NCI-H774 (cell line): ENCODE data around the gene DDX54.

ENCODE experiments used
- DNase-seq: peaks from one replicate; lab custom pipeline; 2025; lab: John Stamatoyannopoulos, UW

The DDX54 gene, protein sequence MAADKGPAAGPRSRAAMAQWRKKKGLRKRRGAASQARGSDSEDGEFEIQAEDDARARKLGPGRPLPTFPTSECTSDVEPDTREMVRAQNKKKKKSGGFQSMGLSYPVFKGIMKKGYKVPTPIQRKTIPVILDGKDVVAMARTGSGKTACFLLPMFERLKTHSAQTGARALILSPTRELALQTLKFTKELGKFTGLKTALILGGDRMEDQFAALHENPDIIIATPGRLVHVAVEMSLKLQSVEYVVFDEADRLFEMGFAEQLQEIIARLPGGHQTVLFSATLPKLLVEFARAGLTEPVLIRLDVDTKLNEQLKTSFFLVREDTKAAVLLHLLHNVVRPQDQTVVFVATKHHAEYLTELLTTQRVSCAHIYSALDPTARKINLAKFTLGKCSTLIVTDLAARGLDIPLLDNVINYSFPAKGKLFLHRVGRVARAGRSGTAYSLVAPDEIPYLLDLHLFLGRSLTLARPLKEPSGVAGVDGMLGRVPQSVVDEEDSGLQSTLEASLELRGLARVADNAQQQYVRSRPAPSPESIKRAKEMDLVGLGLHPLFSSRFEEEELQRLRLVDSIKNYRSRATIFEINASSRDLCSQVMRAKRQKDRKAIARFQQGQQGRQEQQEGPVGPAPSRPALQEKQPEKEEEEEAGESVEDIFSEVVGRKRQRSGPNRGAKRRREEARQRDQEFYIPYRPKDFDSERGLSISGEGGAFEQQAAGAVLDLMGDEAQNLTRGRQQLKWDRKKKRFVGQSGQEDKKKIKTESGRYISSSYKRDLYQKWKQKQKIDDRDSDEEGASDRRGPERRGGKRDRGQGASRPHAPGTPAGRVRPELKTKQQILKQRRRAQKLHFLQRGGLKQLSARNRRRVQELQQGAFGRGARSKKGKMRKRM

DNA sequence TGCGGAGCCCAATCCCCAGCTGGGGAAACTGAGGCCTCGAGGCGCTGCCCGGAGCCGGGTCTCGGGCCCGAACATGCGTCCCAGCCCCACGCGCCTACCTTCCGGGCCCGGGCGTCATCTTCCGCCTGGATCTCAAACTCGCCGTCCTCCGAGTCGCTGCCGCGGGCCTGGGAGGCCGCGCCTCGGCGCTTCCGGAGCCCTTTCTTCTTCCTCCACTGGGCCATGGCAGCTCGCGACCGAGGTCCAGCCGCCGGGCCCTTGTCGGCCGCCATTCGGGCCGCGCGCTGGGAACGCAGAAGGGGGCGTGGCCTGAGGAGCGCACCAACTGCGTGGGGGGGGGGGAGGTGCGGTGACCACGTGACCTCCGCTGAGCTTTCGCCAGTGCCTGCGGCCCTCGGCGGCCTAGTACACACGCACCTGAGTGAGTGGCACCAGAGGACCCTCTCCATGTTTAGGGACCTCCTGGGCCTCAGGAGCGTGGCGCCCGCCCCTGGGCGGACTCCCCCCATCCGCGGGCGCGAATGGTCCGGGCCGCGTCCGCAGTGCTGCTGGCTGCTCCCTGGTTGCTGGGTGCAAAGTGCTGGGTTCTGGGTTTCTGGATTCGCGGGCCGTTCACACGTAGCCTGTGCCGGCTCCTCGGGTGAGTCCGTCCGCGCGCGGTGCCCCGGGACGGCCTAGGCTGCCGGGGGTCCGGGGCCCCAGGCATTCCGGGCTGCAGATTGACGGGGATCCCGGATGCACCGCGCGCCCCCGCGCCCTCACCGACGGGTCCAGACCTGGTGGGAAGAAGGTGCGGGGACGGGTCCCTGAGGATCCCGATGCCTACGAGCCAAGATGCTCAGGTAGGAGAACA is at the start of gene DDX54, which contains the start of gene RITA1:
TSS of gene DDX54 (minus strand) at position 299 of the 853 bp plus-strand sequence. CDS start at position 272, 27 bp downstream.
TSS of gene RITA1 (plus strand) at position 542 of the 853 bp plus-strand sequence. CDS start 1,026 bp downstream, outside the sequence.
- DNase-seq = peak; percentile 78

DNA sequence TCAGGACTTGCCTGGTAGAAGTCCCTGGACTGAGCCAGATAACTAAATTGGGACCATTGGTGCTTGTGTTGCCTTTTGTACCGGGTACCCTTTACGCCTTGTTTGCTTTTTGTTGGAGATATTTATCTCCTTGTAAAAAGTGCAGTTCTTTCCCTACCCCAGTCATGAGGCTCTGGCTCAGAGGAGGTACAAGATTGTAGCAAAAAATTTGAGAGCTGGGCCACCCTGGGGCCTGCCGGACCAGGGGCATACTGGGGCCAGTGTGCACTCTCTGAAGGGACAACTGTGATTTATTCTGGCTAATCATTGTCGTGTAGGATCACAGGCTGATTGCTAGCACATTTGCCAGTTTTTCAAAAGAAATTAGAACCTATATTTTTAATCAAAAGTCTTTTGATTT is 49.2 kb upstream of the DDX54 start:
- DNase-seq = no peak

DNA sequence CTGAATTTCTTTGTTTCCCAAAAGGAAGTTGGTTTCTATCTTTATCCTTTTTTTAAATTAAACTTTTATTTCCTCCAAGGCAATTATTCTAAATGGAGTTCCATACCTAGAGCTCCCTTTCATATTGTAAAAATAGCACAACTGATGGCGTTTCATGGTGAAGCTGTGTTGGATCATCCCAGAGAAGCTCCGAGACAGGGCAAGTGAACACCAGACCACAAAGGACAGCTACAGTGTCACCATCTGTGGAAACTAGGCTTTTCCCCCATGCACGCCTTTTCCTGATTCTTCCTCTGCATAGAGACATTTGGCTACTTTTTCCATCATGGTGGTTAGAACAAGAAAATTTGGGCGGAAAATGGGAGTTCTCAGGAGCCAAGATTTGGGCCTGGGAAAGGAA is 48.7 kb upstream of the DDX54 start:
- DNase-seq = no peak

DNA sequence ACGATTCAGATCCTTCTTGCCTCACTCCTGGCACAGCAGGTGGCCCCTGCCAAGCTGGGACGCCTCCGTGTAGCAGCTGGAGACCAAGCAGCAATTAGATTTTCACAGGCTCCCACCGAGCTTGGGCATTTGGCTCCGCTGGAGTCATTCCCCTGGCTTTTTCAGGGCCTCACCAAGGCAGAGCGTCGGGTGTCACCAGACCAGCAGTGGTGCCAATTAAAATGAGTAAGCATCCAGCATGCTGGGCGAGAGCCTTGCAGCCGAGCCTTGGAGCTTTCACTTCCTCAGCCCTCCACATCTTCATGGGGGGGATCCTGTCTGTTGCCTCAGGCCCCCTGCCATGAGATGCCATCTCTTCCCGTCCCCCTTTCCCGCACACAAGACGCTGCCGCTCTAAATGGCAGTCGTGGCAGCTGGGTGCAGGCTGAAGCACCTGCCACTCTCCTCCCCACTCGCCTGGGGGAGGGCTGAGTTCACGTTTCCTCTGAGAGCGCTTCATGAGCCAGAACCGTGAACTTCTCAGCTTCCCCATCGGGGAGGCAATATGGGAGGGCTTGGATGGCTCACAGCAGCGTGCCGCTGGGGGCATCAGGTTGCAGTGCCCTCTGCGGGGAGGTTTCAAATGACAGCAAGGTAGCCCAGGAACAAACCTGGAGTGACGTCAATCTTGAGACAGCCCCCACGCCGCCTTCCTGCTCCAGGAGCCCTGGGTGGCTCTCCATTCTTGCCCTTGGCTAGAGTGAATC is 47.7 kb upstream of the DDX54 start:
- no peak for DNase-seq

DNA sequence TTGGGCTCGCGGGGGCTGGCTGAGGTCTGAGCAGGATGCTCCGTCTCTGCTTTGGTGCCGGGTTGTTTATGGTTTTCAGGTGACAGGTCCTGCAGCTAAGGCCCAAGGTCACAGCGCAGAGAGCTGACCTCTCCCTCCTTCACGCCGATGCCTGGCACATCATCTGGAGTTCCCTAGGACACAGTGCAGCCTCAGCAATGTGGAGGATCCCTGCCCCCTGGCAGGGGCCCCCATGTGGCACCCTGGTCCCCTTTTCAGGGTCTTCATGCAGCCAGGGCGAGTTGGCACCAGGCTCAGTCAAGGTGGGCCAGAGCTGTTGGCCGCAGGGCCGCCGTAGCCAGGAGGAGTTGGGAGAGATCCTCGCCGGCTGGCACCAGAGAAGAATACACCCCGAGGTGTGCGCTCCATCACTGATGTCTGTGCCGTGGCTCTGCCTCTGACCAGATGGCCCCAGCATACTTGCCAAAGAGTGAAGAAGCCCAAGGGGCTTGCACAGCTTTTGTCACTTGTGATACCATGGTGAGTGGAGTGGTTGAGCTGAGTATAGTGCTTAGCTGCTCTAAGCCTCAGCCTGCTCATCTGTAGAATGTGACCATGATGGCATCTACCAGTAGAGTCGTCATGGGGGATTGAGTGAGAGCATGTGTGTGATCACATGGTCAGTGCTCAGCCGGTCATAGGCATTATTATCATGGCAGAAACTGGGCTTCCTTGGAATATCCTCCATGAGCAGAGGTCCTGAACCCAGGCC is 47.0 kb upstream of the DDX54 start:
- DNase-seq = no peak

DNA sequence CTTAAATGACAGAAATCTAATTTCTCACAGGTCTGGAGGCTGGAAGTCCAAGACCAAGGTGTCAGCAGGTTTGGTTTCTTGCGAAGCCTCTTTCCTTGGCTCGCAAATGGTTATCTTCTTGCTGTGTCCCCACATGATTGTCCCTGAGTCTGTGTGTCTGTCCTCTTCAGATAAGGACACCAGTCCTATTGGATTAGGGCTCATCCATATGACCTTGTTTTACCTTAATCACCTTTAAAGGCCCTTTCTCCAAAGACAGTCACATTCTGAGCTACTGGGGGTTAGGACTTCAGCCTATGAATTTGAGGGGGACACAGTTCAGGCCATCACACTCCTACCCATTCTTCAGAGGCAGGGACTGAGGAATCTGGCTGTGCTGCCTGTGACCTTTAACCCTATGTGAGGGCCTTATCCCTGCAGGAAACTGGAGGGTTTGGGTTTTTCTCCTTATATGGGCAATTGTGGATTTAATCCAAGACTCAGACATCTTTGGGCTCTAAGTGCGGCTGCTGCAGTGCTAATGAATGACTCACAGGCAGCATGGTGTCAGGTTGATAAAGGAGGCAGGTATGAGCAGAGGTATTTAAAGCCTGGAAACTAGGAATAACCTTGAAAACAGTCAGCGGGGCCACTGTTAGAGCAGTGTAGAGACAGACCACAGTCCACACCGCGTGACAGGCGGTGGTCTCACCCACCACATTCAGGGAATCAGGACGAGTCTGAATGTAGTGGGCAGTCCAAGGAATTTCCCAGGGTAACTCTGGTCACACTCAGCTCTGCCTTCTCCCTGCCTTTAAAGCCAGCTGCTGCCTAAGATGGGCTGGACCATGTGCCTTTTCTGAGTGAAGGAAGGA is 46.2 kb upstream of the DDX54 start:
- no peak for DNase-seq

DNA sequence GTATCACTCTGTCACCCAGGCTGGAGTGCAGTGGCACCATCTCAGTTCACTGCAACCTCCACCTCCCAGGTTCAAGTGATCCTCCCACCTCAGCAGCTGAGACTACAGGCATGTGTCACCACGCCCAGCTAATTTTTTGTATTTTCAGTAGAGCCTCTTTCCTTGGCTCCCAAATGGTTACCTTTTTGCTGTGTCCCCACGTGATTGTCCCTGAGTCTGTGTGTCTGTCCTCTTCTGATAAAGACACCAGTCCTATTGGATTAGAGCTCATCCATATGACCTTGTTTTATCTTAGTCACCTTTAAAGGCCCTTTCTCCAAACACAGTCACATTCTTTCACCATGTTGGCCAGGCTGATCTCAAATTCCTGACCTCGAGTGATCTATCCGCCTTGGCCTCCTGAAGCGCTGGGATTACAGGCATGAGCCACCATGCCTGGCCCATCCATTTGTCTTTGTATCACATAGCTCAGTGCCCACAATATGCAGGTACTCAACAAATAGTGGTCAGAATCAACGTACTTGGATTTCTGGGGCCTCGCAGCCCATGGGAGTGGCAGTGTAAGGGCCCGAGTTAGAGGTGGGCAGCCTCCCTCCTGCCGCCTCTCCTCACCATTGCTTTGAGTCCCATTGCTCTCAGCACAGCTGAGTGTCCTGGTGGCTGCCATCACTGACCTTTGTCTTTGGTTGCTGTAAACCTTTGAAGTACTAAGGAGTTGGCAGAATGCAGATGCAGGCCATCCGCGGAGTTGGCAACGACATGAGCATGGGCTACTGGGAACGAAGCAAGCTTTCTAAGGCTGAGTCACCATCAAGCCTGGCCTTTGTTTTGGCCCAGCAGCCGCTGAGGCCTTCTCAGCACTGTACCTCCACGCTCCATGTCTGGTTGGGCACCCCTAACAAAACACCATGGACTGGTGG is 45.3 kb upstream of the DDX54 start:
- DNase-seq = no peak

DNA sequence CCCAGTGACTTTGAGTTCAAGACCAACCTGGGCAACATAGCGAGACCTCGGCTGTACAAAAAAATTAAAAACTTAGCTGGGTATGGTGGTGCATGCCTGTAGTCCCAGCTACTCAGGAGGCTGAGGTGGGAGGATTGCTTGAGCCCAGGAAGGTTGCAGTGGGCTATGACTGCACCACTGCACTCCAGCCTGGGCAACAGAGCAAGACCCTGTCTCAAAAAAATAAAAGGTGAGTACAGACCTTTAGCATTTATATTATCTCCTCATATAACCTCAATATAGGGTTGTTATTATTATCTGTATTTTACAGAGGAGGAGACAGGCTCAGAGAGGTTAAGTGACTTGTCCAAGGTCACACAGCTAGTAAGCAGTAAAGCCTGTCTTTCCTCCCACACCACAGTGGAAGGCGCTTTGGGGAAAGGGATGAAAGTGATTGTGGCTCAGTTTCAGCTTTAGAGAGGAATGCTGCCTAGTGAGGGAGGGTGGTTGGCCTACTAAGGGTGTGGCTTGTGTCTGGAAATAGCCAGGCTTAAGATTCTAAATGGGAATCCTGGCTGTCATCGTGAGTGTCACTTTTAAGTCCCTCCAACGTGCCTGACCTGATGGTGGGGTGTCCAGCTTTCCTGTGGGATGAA is 43.2 kb upstream of the DDX54 start:
- DNase-seq = no peak

DNA sequence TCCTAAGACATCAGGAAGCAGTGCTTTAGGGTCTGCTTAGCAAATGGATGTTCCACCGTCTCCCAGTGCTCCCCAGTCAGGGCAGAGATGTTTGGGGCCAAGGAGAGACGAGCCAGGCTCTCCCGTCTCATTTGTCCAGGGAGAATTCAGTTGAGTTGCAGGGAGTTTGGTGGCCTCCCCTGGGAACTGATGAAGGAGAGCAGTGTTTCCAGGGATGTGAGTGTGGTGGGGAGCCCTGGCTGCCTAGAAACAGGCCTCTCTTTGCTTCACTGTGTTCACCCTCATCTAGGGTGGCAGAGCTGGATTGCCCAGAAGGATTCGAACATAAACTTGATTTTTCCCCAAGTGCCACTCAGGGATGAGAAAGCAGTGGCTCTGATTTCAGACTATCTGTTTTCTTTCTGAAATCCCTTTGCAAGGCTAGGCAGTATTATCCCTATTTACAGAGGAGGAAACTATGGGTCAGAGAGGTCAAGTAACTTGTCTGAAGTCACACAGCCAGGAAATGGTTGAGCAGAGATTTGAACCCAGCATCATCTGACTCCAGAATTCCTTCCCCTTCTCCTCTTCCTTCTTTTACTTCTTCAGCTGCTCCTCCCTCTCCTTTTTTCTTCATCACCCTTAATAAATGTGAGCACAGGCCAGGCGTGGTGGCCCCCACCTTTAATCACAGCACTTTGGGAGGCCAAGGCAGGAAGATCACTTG is 42.6 kb upstream of the DDX54 start:
- no peak for DNase-seq

DNA sequence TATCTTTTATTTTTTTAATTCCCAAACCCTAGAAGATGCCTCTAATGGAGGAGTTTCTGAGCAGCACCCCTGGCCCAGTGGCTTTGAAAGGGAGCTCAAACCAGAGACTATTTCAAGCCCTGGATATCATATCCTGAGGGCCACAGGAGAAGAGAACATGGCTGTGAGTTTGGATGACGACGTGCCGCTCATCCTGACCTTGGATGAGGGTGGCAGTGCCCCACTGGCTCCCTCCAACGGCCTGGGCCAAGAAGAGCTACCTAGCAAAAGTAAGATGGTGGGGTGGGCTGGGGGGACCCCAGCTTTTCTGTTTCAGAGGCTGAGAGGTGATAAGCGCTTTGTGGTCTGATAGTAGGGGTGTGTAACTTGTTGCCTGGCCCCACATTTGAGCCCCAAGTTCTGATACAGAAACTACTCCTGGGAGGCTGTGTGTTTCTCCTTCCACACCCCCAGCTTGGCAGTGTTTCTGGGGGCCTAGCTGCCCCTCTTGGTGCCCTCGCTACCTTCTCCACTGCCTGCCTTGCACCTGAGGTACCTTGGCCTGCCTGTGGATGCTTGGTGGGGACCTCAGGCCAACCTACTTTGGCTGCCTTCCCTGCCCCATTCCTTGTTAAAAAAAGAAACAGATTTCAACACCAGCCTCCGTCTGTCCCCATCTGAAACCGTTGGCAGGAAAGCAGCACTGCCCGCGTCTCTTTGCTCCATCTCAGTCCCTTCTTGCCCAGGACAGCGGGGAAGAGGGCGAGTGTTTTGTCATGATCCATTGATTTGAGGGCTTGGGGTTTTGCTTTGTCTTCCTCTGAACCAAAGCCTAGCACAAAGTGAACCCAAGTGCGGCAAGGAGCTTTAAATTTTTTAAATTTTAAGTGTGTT is 41.7 kb upstream of the DDX54 start:
- DNase-seq = no peak

DNA sequence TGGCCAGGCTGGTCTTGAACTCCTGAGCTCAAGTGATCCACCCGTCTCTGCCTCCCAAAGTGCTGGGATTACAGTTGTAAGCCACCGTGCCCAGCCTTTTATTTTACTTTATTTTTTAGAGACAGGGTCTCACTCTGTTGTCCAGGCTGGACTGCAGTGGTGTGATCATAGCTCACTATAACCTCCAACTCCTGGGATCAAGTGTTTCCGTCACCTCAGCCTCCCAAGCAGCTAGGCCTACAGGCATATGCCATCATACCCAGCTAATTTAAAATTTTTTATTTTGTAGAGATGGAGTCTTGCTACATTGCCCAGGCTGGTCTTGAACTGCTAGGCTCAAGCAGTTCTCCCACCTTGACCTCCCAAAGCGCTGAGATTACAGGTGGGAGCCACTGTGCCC is 39.7 kb upstream of the DDX54 start:
- no peak for DNase-seq

DNA sequence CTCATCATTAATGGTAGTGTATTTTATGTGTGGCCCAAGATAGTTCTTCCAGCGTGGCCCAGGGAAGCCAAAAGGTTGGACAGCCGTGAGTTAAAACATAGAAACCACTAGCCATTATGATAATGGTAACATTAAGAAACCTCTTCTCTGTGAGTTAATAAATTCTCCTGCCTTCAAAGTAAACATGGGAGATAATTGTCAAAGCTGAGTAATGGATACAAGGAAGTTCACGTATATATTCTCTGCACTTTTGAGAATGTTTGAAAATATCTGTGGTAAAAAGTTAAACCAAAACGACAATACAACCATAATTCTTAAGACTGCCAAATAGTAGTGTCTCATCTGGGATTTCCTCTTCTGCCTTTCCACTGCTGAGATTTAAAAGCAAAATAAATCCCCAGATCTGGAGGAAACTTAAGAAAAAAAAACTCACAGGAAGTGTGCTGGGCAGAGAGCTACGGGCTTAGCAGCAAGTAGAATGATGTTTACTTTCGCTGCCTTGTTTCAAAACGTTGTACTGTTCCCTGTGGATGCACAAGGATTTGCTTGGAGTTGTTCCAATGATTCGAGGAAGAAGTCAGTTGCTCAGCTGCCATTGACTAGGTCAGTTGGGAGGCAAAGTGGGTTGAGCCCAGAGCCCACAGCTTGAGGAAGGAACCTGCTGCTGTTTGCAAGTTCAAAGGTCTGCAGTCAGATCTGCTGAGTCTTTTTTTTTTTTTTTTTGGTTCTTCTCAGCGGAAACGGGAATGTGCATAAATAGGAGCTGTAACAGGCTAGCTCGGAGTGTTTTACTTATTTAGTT is 37.7 kb upstream of the DDX54 start:
- DNase-seq = peak; percentile 62

DNA sequence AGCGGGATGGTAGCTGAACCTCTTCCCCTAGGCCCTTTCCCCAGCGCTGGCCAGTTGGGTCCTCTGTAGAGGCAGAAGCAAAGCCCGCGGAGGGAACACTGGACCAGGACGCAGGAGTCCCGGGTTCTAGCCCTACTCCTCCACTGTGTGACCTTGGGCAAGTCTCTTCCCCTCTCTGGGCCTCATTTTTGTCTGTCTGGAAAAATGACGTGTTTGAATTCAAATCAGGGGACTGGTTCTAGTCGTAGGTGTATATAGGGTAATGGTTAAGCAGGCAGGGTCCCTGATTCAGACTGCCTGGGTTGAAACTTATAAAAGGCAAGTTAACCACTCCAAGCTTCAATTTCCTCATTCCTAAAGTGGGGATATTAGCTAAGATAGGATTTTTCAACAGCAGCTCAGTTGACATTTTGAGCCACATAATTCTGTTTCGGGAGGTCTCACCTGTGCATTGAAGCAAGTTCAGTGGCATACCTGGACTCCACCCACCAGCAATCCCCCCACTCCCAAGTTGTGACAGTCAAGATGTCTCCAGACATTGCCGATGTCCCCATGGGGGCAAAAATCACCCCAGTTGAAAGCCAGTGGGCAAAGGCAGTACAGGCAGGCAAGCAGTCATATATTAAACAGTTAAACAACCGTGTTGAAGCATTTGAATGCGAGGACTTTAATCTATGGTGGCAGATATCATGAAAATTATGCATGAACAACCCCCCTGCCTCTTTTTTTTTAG is 36.9 kb upstream of the DDX54 start:
- DNase-seq = no peak

DNA sequence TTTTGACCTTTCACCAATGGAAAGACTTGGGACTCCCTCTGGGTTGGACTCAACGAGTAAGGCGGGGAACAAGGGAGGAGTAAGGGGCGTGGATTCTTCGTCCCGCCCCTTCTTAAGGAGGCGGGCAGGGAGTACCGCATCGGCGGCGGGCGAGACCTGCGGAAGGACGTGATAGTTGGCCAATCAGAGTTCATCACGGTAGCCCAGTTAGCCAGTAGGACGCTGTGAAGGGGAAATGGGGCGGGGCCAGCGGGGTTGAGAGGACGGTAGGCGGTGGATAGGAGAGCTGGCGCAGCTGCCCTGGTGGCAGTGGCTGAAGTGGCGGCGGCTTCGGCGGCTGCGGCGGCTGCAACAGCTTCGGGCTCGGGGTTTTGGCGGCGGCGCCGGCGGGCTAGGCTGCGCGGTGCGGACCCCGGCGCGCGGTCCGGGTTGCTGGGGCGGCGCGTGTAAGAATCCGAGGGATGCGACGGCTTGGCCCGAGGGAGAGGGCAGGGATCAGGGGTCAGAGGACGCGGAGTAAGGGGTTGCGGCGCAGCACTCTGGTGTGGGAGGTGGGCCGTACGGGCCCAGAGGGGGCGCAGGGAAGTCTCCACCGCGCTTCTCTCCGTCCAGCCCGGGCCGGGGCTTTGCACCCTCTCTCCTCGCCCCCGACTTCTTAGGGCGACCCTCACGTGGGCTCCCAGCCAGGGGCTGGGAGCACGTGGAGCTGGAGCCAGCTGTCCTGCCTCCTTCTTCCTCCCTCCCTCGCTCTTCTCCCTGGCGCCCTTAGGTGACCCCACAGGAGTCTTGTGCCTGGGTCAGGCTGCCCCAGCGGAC is 36.1 kb upstream of the DDX54 start, which contains the start of gene TPCN1:
TSS of gene TPCN1 (plus strand) at position 284 of the 816 bp plus-strand sequence. CDS start 5,389 bp downstream, outside the sequence.
- peak; percentile 100 for DNase-seq
